ENCODE results near the gene SLC23A1.

SLC23A1 gene

GRCh38 chr5:139406963-139407362 lies 23.9 kb upstream of the SLC23A1 start:
- no peak for DNase-seq

GRCh38 chr5:139404484-139404840 lies 21.4 kb upstream of the SLC23A1 start:
- DNase-seq: no peak

- peak; percentile 94 for DNase-seq
These were observed 20.8 kb upstream of the SLC23A1 start, which contains the start of gene SPATA24 for GRCh38 chr5:139403787-139404483. Gene SPATA24 (minus strand): TSS chr5:139404089. CDS start chr5:139404060, 29 bp downstream.

- no peak for DNase-seq
These were observed 20.3 kb upstream of the SLC23A1 start for GRCh38 chr5:139403418-139403786.

- DNase-seq: no peak
These were observed 19.6 kb upstream of the SLC23A1 start for GRCh38 chr5:139402561-139403158.

GRCh38 chr5:139401546-139401945 lies 18.4 kb upstream of the SLC23A1 start:
- DNase-seq: no peak

- DNase-seq: no peak
These were observed 16.5 kb upstream of the SLC23A1 start for GRCh38 chr5:139399501-139400121.

GRCh38 chr5:139397921-139398320 lies 14.8 kb upstream of the SLC23A1 start:
- no peak for DNase-seq

GRCh38 chr5:139396691-139397090 lies 13.6 kb upstream of the SLC23A1 start:
- DNase-seq: no peak

GRCh38 chr5:139395844-139396640 lies 12.9 kb upstream of the SLC23A1 start:
- DNase-seq: no peak

GRCh38 chr5:139394654-139395566 lies 11.8 kb upstream of the SLC23A1 start, which contains the start of gene PROB1:
Gene PROB1 (minus strand): TSS chr5:139395104. CDS start chr5:139395081, 23 bp downstream.
- DNase-seq: no peak

- DNase-seq: no peak
These were observed 11.1 kb upstream of the SLC23A1 start for GRCh38 chr5:139394123-139394653.

GRCh38 chr5:139393497-139394122 lies 10.5 kb upstream of the SLC23A1 start:
- DNase-seq: no peak

- peak; percentile 40 for DNase-seq
These were observed 9.8 kb upstream of the SLC23A1 start for GRCh38 chr5:139392678-139393496.

- DNase-seq: no peak
These were observed 9.2 kb upstream of the SLC23A1 start for GRCh38 chr5:139392324-139392677.

GRCh38 chr5:139391570-139392323 lies 8.7 kb upstream of the SLC23A1 start:
- DNase-seq: no peak

- no peak for DNase-seq
These were observed 7.8 kb upstream of the SLC23A1 start for GRCh38 chr5:139390639-139391569.

Data from GF-D8 (cell line).